GM23248 (cell line): ENCODE results near the gene CD163L1.

ENCODE experiments used
- EZH2 ChIP-seq: fragments of 200-600 bp; sonication (generic); IDR thresholded peaks from 2 replicates; pipeline ENCODE4 v1.6.1; 2018; ENCODE audit warnings: antibody characterized with exemption, mild to moderate bottlenecking; ENCODE audit not compliant: insufficient read depth, poor library complexity, severe bottlenecking
- EZH2phosphoT487 ChIP-seq: fragments of 200-600 bp; sonication (generic); IDR thresholded peaks from 2 replicates; pipeline ENCODE4 v1.6.1; 2018; ENCODE audit warnings: antibody characterized with exemption, moderate library complexity, mild to moderate bottlenecking, low read depth; ENCODE audit not compliant: insufficient read depth

GRCh38 chr12:7310070-7310469 lies 133.9 kb downstream of the CD163L1 start:
- TF ChIP-seq EZH2phosphoT487 (no peak), EZH2 (no peak)
